Loucy (cell line): Measurements from ENCODE around the gene TOP2A.

ENCODE experiments used
- CTCF ChIP-seq: fragments of 200-600 bp; sonication (generic); conservative IDR thresholded peaks from 2 replicates; pipeline ENCODE4 v1.5.1; 2014; ENCODE audit warnings: mild to moderate bottlenecking, antibody characterized with exemption, low read length
- EZH2phosphoT487 ChIP-seq: fragments of 200-600 bp; IDR thresholded peaks from 2 replicates; pipeline ENCODE4 v1.6.1; 2018; ENCODE audit warnings: antibody characterized with exemption, mild to moderate bottlenecking, moderate library complexity, borderline replicate concordance

DNA sequence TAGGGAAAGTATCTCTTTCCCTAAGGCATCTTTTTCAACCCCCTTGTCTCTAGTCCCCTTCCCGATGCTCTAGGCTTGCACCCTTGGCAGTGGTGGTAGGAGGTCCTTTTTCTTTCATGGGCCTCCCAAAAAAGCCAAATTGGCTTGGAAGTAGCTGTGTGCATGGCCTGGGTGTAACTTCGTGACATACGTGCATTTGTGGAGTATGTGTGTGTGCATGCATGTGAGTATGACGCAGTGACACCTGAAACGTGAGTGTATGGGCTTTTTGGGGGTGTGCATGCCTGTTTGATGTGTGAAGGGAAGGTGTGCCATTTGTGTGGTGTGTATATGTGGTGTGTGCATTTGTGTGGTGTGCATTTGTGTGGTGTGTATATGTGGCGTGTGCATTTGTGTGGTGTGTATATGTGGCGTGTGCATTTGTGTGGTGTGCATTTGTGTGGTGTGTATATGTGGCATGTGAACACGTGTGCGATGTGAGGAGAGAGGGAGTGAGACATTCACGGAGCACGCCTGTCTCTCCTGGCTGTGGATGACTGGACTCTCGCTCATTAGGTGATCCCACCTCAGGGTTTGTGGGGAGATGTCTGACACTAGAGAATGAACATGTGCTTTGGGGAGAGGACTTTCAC lies 41.3 kb upstream of the TOP2A start:
- TF ChIP-seq CTCF: no peak
- TF ChIP-seq EZH2phosphoT487: no peak
